ENCODE measurements around the gene SH2D1A. TPM values are rescaled to one million over a fixed set of nuclear protein-coding genes. Genes with fewer than 3 reads are reported as not detected.

SH2D1A gene
- total RNA-seq, 1 donor = not detected

- no peaks in the 10 kb centered on the region for H3K9me3 ChIP-seq (ENCODE audit: low read depth, low read length)
- no peak for DNase-seq (ENCODE audit: insufficient read length, low spot score, missing footprints)
- no peak overlapping the region for H2AFZ ChIP-seq (ENCODE audit: low read length)
- H3K4me3 ChIP-seq (ENCODE audit: insufficient read depth, low read length) = no peak overlapping the region
- H3K4me1 ChIP-seq (ENCODE audit: insufficient read depth, low read length) = no peaks in the 10 kb centered on the region
- H3K27me3 ChIP-seq (ENCODE audit: insufficient read depth, low read length) = no peaks in the 10 kb centered on the region
- H3K36me3 ChIP-seq (ENCODE audit: insufficient read depth, low read length) = no peaks in the 10 kb centered on the region
- H4K20me1 ChIP-seq (ENCODE audit: insufficient read depth, low read length) = no peaks in the 10 kb centered on the region
- no peak overlapping the region for H3K27ac ChIP-seq (ENCODE audit: low read depth, low read length)
- H3K79me2 ChIP-seq (ENCODE audit: insufficient read depth, low read length) = no peaks in the 10 kb centered on the region
- H3K4me2 ChIP-seq (ENCODE audit: insufficient read depth, low read length) = no peak overlapping the region
- TF ChIP-seq, protein P1, sequence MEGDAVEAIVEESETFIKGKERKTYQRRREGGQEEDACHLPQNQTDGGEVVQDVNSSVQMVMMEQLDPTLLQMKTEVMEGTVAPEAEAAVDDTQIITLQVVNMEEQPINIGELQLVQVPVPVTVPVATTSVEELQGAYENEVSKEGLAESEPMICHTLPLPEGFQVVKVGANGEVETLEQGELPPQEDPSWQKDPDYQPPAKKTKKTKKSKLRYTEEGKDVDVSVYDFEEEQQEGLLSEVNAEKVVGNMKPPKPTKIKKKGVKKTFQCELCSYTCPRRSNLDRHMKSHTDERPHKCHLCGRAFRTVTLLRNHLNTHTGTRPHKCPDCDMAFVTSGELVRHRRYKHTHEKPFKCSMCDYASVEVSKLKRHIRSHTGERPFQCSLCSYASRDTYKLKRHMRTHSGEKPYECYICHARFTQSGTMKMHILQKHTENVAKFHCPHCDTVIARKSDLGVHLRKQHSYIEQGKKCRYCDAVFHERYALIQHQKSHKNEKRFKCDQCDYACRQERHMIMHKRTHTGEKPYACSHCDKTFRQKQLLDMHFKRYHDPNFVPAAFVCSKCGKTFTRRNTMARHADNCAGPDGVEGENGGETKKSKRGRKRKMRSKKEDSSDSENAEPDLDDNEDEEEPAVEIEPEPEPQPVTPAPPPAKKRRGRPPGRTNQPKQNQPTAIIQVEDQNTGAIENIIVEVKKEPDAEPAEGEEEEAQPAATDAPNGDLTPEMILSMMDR (IDR thresholded peaks at IDR 0.05; ENCODE audit: extremely low read depth, low read depth, low read length) = no peak
Observed at GRCh38 chrX:124342174-124342867, 4.0 kb upstream of the SH2D1A start.

DNA sequence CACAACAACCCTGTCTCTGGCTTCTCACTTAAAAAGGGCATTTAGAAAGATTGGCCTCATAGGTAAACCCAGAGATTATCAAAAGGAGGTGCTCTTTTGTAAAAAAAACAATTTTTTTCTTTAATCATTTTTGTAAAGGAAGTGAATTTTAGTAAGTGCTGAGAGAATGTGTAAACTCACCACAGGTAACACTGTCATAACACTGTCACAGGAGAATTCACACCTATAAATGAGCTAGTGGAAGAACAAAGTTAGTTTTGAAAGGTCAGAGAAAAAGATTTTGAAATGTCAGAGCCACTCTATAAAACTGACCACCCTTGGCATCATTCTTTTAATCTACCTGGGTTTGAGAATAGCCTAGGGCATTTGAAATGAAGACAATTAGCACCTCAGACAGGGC is 3.3 kb upstream of the SH2D1A start:
- Histone ChIP-seq H2AFZ (ENCODE audit: low read length) (no peak overlapping the region), H3K79me2 (ENCODE audit: insufficient read depth, low read length) (no peaks in the 10 kb centered on the region), H3K36me3 (ENCODE audit: insufficient read depth, low read length) (no peaks in the 10 kb centered on the region), H3K27ac (ENCODE audit: low read depth, low read length) (no peak overlapping the region), H3K4me3 (ENCODE audit: insufficient read depth, low read length) (no peak overlapping the region), H3K4me2 (ENCODE audit: insufficient read depth, low read length) (no peak overlapping the region), H3K4me1 (ENCODE audit: insufficient read depth, low read length) (no peaks in the 10 kb centered on the region), H3K27me3 (ENCODE audit: insufficient read depth, low read length) (no peaks in the 10 kb centered on the region), H3K9me3 (ENCODE audit: low read depth, low read length) (no peaks in the 10 kb centered on the region), H4K20me1 (ENCODE audit: insufficient read depth, low read length) (no peaks in the 10 kb centered on the region)
- TF ChIP-seq, protein P1 (IDR thresholded peaks at IDR 0.05; ENCODE audit: extremely low read depth, low read depth, low read length) = no peak
- DNase-seq (ENCODE audit: insufficient read length, low spot score, missing footprints) = no peak

GRCh38 chrX:124344246-124344645 is 2.1 kb upstream of the SH2D1A start:
- TF ChIP-seq, protein P1 (IDR thresholded peaks at IDR 0.05; ENCODE audit: extremely low read depth, low read depth, low read length) = no peak
- no peak for DNase-seq (ENCODE audit: insufficient read length, low spot score, missing footprints)
- Histone ChIP-seq H3K79me2 (ENCODE audit: insufficient read depth, low read length) (no peaks in the 10 kb centered on the region), H4K20me1 (ENCODE audit: insufficient read depth, low read length) (no peaks in the 10 kb centered on the region), H3K27me3 (ENCODE audit: insufficient read depth, low read length) (no peaks in the 10 kb centered on the region), H3K27ac (ENCODE audit: low read depth, low read length) (no peak overlapping the region), H3K4me2 (ENCODE audit: insufficient read depth, low read length) (no peak overlapping the region), H3K4me3 (ENCODE audit: insufficient read depth, low read length) (no peak overlapping the region), H3K4me1 (ENCODE audit: insufficient read depth, low read length) (no peaks in the 10 kb centered on the region), H2AFZ (ENCODE audit: low read length) (no peak overlapping the region), H3K36me3 (ENCODE audit: insufficient read depth, low read length) (no peaks in the 10 kb centered on the region), H3K9me3 (ENCODE audit: low read depth, low read length) (no peaks in the 10 kb centered on the region)

DNA sequence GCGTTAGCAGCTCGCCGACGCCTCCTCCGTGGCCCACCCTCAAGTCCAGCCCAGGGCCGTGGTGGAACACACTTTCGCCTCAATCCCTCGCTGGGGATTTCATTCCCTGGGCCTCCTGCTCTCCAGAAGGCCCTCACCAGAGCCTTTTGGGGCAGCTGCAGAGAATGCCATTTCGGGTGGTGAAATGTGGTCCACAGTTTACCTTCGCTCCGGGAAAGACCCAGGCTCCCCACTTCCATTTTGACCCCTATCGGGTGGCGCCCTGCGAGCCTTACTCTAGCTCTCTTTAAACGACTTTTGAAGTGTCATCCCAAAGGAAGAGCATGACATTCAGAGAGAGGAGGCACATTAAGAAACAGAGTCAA is 496 bp downstream of the SH2D1A start:
- Histone ChIP-seq H3K4me2 (ENCODE audit: insufficient read depth, low read length) (no peak overlapping the region), H3K4me3 (ENCODE audit: insufficient read depth, low read length) (no peak overlapping the region), H4K20me1 (ENCODE audit: insufficient read depth, low read length) (no peaks in the 10 kb centered on the region), H3K27ac (ENCODE audit: low read depth, low read length) (no peak overlapping the region), H3K27me3 (ENCODE audit: insufficient read depth, low read length) (no peaks in the 10 kb centered on the region), H3K79me2 (ENCODE audit: insufficient read depth, low read length) (no peaks in the 10 kb centered on the region), H2AFZ (ENCODE audit: low read length) (no peak overlapping the region), H3K4me1 (ENCODE audit: insufficient read depth, low read length) (no peaks in the 10 kb centered on the region), H3K36me3 (ENCODE audit: insufficient read depth, low read length) (no peaks in the 10 kb centered on the region), H3K9me3 (ENCODE audit: low read depth, low read length) (no peaks in the 10 kb centered on the region)
- DNase-seq (ENCODE audit: insufficient read length, low spot score, missing footprints) = no peak
- TF ChIP-seq, protein P1 (IDR thresholded peaks at IDR 0.05; ENCODE audit: extremely low read depth, low read depth, low read length) = no peak
